HG02852 (cell line): ENCODE data around the gene LTBR.

Source experiments
- ATAC-seq: cut with Tn5 transposase; IDR thresholded peaks from one replicate; pipeline ENCODE4 v1.9.1; 2021; ENCODE audit warnings: mild to moderate bottlenecking, moderate library complexity; ENCODE audit not compliant: unreplicated experiment

LTBR gene

DNA sequence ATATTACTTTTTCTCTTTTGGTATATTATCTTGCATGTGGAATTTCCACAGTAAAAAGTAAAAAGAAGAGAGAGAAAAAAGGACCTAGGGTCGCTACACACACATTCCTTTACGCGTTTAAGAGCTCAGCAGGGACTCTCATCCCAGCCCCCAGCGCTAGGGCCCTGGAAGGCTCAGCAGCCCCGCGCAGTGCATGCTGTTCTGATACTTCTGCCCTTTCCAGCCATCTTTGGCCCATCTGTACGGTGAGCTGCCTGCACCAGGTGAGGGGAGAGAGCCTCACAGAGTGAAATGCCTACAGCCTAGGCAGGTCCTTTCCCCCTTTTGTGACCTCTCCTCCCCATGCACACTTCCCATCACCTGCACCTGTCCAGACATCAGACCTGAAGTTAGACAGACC, 1.6 kb upstream of the LTBR start:
- ATAC-seq: no peak

DNA sequence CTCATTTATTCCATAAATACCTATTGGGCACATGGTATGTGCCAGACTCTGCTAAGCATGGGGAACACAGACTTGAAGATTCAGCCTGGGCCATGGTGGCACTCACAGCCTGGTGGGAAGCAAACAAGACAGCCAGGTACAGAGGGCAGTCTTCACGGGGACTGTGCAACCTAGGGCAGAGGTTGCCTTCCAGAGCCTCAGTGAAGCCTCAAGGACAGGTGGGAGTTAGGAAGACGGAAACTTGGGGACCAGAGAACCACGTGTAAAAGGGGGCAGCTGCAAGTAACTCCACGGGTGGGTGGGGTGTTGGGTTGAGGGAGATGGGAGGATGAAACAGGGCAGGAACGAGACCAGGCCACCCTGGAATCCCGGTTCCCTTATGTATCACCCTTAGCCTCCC, 980 bp upstream of the LTBR start:
- no peak for ATAC-seq

DNA sequence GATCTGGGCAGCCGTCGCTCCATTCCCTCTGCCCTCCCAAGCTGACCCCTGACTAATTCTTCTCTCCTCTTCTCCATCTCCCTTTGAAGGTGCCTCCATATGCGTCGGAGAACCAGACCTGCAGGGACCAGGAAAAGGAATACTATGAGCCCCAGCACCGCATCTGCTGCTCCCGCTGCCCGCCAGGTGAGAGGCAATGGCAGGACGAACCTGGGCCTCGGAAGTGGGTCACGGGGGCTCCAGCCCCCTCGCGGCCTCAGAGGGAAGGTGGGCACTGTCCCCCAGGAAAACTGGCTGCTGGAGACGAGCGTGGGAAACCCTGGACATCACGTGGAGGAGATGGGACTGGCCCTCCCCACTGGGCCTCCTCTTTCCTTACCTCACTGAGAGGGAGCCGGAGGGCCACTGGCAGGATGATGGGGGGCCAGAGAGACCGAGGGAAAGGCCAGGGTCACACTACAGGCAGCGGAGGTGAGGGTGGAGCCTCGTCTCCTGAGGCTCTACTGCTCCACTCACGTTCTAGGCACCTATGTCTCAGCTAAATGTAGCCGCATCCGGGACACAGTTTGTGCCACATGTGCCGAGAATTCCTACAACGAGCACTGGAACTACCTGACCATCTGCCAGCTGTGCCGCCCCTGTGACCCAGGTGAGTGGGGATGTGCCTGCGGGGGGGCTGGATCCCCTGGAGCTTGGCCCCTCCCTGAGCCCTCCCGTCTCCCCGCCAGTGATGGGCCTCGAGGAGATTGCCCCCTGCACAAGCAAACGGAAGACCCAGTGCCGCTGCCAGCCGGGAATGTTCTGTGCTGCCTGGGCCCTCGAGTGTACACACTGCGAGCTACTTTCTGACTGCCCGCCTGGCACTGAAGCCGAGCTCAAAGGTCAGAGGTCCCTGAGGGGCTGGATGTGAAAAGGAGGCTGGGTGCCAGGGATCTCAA, 806 bp downstream of the LTBR start:
- no peak for ATAC-seq

DNA sequence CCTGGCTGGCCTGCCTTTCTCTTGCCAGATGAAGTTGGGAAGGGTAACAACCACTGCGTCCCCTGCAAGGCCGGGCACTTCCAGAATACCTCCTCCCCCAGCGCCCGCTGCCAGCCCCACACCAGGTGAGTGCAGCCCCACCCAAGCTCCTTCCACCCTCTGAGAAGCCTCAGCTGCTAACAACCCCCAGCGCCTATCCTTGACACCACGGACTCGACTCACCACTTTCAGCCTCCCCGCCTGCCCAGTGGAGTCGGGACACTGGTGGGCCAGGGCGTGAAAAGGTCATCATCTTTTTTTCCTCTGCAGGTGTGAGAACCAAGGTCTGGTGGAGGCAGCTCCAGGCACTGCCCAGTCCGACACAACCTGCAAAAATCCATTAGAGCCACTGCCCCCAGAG, 2.1 kb downstream of the LTBR start:
- no peak for ATAC-seq

DNA sequence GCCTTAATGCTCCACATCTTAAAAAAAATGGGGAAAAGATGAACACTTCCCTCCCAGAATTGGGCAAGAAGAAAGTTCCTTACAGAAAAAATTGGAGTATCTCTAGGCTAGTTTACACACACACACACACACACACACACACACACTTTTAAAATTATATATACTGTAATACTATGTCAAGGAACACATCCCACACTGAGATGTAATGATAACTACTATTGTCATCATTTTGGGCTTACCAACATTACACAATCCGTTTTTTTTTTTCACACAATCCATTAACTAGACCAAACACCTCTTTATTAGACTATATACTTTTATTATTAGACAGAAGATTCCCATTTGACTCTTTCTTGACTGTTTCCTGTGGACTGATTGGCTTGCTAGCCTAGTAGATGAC, 2.5 kb downstream of the LTBR start:
- ATAC-seq: no peak

DNA sequence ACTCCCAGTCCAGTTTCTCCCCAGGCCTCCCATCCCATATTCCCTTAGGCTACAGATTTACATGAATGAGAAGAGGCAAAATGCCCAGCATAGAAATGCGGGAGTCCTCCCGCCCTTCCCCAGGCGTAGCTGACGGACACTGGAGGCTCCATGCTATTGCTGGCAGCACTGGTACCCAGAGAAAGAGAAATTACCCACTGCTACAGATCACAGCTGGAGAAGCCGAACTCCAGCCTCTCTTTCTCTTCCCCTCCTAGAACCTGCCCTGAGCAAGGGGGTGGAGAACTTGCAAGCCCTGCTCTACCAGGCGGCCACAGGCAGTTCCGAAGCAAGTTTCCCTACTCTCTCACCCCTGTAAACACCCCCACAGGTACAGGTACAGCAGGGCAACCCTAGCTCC, 3.6 kb downstream of the LTBR start:
- ATAC-seq: no peak

DNA sequence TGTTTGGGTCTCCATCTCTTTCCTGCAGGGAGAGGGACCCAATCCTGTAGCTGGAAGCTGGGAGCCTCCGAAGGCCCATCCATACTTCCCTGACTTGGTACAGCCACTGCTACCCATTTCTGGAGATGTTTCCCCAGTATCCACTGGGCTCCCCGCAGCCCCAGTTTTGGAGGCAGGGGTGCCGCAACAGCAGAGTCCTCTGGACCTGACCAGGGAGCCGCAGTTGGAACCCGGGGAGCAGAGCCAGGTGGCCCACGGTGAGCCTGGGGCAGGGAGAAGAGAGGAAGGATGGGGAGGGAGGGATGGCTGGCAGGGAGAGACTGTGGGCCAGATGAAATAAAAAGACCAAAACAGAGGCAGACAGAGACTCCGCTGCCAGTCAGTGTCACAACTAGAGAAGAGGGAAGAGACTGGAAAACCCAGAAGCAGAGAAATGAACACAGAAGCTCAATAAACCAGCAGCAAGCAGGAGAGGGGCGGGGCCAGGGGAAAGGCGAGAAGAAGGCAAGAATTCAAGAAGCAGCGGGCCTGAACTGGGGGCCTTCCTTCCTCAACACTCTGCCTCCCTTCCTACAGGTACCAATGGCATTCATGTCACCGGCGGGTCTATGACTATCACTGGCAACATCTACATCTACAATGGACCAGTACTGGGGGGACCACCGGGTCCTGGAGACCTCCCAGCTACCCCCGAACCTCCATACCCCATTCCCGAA, 6.3 kb downstream of the LTBR start:
- ATAC-seq: no peak

DNA sequence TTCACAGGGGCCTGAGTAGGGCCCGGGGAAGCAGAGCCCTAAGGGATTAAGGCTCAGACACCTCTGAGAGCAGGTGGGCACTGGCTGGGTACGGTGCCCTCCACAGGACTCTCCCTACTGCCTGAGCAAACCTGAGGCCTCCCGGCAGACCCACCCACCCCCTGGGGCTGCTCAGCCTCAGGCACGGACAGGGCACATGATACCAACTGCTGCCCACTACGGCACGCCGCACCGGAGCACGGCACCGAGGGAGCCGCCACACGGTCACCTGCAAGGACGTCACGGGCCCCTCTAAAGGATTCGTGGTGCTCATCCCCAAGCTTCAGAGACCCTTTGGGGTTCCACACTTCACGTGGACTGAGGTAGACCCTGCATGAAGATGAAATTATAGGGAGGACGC, 7.1 kb downstream of the LTBR start:
- no peak for ATAC-seq

DNA sequence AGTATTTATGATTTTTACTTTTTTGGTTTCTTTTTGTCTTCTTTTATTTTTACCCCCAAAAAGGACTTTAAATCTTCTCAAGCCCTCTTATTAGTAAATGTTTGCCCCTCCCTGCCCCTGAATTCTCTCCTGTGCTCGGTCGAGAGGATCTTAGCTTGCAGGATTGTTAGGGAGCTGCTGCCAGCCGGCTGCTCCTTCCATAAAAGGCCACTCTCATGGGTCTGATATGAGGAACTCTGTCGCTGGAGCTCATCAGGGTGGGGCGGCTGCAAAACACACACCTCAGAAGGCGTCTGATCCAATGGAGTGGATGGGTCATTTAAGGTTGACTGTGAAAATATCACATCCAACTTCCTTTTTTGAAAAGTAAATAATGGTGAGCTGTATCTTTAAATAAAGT, 8.5 kb downstream of the LTBR start:
- ATAC-seq: no peak

DNA sequence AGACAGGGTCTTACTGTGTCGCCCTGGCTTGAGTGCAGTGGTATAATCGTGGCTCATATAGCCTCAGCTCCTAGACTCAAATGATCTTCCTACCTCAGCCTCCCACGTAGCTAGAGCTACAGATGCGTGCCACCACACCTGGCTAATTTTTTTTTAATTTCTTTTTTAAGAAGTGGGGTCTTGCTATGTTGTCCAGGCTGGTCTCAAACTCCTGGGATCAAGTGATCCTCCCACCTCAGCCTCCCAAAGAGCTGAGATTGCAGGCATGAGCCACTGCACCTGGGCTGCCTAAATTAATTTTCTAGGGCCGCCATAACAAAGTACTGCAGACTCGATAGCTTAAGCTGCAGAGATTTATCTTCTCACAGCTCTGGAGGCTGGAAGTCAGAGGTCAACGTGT, 9.1 kb downstream of the LTBR start:
- ATAC-seq: no peak

DNA sequence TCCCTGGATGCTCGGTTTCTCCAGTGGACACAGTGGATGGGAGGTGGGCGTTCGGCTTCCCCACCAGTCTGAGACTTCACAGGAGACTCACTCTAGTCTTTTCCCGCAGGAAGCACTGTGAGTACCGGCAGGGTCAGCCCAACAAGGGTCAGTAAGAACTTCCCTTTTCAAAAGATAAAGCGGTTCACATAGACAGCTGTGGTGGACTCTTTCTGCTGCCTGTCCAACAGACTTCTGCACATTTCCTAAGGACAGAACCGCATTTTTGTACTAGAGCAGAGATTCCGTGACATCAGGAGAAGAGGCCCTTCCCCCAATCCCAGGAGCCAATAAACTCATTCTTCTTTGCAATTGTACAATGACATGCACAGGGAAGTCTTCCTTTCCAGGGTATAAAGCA, 10.4 kb downstream of the LTBR start:
- ATAC-seq: no peak

DNA sequence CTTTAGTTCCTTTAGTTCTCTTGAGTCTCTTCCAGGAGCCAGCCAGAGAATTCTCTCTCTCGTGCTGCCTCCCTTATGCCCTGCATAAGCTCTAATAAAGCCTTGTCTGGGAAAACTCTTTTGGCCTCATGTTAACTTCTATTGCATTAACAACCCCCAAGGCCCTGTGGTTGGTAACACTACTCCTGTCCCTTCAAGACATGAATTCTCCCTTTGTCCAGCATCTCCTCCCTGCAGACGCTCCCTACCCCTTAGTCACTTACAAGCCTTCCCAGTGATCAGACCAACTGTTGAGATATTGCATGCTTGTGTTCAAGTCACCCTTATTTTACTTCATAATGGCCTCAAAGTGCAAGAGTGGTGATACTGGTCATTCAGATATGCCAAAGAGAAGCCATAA, 12.1 kb downstream of the LTBR start:
- ATAC-seq: no peak

DNA sequence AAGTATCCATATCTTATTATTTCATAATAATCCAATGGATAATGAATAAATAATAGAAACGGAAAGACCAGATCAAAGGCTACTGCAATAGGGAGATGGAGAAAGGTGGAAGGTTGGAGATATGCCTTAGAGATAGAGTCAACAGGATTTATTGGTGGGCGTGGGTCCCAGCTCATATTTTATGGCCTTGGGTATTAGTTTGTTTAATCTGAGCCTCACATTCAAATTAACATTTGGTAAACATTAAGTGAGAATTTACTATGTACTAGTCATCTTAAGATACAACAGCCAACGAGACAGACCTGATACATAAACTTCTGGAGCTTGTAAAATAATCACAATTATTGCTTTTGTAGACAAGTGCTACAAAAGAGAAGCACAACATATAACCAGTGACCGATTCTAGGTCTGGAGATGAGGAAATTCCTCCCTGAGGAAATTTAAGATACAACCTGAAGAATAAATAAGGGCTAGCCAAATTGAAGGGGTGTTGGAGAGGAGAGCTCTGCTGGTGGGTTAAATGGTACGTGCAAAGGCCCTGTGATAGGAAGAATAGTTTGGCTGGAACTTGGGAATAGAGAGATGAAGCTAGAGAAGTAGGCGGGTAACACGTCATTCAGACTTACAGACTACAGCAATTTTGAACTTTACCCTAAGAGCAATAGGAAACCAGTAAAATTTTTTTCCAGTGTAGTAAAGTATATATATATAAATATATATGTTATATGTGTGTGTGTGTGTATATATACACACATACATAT, 16.1 kb downstream of the LTBR start:
- no peak for ATAC-seq

DNA sequence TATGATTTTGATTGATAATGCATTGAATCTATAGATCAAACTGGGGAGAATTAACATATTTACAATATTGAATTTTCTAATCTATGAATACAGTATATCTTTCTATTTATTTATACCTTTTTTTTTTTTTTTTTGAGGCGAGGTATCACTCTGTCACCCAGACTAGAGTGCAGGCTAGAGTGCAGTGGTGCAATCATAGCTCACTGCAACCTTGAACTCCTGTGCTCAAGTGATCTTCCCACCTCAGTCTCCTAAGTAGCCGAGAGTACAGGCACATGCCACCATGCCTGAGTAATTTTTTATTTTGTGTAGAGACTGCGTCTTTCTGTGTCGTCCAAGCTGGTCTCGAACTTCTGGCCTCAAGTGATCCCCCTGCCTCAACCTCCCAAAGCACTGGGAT, 20.4 kb downstream of the LTBR start:
- ATAC-seq: no peak

DNA sequence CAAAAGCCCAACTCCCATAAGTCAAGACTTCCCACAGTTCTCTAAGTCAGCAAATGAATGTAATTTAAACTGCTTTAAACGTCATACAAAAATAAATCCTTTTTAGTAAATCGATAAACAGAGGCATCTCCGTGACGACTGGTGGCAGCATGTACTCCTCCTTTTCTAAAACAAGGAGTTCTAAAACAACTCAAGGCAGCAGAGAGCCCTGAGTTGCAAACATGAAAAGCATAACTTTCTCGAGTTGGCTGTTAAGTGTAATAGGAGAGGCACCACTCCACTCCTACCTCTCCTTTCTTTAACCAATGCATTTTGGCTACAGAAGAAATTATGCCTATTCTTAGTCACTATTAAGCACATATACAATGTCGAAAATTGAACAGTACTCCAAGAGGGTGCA, 22.0 kb downstream of the LTBR start:
- no peak for ATAC-seq

DNA sequence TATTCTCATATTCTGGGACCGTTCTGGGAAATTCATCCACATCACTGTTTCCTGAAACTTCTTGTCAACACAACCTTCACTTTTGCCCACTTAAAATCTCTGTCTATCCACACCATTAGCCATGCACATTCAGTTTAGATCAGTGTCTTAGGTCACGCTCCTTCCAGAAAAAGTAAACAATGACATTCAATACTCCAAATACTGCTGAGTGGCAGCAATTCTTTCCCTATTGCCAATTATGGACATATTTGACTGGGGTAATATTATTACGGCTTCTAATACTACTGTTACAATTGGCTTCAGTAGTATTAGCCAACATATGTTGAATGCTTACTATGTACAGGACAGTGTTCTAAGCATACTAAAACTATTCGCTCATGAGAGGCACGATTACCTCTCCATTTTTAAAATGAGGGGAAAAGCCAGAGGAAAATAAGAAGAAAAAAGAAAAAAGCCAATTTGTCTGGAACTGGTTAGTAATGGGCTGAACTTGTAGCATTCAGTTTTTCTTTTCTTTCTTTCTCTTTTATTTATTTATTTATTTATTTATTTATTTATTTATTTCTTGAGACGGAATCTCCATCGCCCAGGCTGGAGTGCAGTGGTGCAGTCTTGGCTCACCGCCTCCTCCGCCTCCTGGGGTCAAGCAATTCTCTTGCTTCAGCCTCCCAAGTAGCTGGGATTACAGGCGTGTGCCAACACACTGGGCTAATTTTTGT, 23.4 kb downstream of the LTBR start:
- no peak for ATAC-seq

DNA sequence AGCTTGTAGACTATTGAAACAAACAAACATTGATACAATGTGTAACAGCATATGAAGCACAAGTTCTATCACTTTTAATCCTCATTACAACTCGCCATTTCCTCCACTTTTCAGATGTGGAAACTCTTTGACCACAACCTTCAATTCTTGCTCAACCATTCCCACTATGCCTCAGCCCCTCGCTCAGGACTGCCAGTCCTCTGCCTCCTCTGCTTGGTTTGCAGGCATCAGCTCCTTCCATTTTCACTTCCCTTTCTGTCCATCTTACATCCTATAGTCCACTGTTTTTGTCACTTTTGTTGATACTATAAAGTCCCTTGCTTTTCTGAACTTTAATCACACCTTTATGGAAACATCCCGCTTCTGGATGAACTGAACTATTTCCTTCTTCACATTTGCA, 32.6 kb downstream of the LTBR start:
- ATAC-seq: no peak

DNA sequence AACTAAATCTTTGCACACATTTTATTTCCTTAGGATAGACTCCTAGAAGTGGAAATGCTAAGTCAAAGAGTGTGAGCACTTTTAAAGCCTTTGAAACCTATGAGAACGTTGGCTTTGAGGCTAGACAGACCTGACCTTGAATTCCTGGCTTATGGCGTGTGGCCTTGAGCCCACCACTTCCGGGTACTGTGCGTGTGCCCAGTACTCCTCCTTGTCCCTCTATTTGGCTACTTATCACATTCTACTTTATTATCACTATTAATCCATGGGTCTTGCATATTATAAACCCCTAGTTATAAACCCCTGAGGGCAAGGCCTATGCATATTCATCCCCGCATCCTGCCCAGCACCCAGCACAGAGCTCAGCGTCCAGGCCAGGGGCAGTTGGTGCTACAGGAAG, 34.8 kb downstream of the LTBR start:
- ATAC-seq: no peak

DNA sequence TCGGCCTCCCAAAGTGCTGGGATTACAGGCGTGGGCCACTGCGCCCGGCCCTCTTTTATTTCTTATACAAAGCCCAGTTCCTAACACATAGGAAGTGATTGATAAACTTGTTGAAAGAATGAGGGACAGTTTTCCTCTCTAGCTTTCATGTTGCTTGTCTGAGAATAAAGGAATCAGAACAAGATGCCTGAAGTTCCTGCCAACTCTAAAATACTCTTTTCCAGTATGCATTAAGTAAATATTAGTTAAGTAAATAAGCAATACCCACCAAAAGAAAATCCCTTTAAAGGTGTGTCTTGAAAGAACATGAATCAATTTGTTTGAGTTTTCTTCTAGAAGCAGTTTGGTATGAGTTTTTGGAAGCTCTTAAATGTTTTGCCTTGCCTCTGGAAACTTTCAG, 36.4 kb downstream of the LTBR start:
- no peak for ATAC-seq

DNA sequence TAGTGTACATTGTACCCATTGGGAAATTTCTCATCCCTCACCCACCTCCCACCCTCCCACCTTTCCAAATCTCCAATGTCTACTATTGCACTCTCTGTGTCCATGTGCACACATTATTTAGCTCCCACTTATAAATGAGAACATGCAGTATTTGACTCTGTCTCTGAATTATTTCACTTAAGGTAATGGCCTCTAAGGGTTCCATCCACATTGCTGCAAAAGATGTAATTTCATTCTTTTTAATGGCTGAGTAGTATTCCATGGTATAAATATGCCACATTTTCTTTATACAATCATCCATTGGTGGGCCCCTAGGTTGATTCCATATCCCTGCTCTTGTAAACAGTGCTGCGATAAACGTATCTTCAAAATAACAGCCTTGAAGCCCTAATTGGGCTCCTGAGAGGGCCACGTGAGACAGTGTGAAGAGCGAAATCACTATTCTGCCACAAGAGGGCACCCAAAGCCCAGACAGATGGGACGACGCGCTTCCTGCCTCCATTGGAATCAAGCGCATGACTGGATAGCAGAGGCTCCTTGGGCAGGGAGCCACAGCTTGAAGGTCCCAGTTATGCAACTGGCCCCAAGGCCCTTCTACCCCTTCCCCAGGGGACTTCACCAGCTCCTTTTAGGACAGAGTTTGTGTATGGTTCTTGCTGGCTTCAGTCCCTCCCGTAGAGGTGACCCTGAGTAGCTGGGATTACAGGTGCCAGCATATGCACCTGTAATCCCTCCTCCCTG, 39.5 kb downstream of the LTBR start:
- ATAC-seq: no peak
